Neural progenitor cell (in vitro differentiated cells): ENCODE measurements around the gene ZNF462. TPM values are rescaled to one million over a fixed set of nuclear protein-coding genes. Genes with fewer than 3 reads are reported as not detected.

Experiments
- DNase-seq: peaks from one replicate; pipeline ENCODE4 v3.0.0-alpha.2; 2016; ENCODE audit warnings: low spot score
- H2AFZ ChIP-seq: fragments of 200-600 bp; sonication (generic); replicated peaks from 2 replicates; pipeline ENCODE4 v1.6.1; 2016; ENCODE audit warnings: antibody characterized with exemption
- H3F3A ChIP-seq: fragments of 200-600 bp; sonication (generic); 2 replicates; pipeline ENCODE4 v1.6.1; 2016; ENCODE audit warnings: antibody characterized with exemption, low read depth
- H3K27ac ChIP-seq: fragments of 200-600 bp; sonication (generic); 2 replicates; pipeline ENCODE4 v1.5.1; 2016; ENCODE audit warnings: mild to moderate bottlenecking
- H3K27me3 ChIP-seq: fragments of 200-600 bp; sonication (generic); 2 replicates; pipeline ENCODE4 v1.6.1; 2016; ENCODE audit warnings: mild to moderate bottlenecking, moderate library complexity
- H3K36me3 ChIP-seq: fragments of 200-600 bp; sonication (generic); 2 replicates; pipeline ENCODE4 v1.5.1; 2016
- H3K4me1 ChIP-seq: fragments of 200-600 bp; sonication (generic); 2 replicates; pipeline ENCODE4 v1.6.1; 2016; ENCODE audit warnings: mixed run types
- H3K4me2 ChIP-seq: fragments of 200-600 bp; sonication (generic); 2 replicates; pipeline ENCODE4 v1.6.1; 2016
- H3K4me3 ChIP-seq: fragments of 200-600 bp; sonication (generic); 2 replicates; pipeline ENCODE4 v1.5.1; 2016
- H3K79me2 ChIP-seq: fragments of 200-600 bp; sonication (generic); 2 replicates; pipeline ENCODE4 v1.6.1; 2016; ENCODE audit warnings: low read depth
- H3K9ac ChIP-seq: fragments of 200-600 bp; sonication (generic); 2 replicates; pipeline ENCODE4 v1.6.1; 2016
- H3K9me3 ChIP-seq: fragments of 200-600 bp; sonication (generic); 2 replicates; pipeline ENCODE4 v1.5.1; 2016; ENCODE audit warnings: low read depth
- H4K20me1 ChIP-seq: fragments of 200-600 bp; sonication (generic); 2 replicates; pipeline ENCODE4 v1.6.1; 2016; ENCODE audit warnings: low read depth
- H3K27ac Mint-ChIP-seq: 3 replicates; pipeline ENCODE4 v1.8.0; 2021; ENCODE audit warnings: mixed read lengths
- H3K27me3 Mint-ChIP-seq: 2 replicates; pipeline ENCODE4 v1.8.0; 2022; ENCODE audit warnings: low read depth, mild to moderate bottlenecking, inconsistent platforms, moderate library complexity, mixed read lengths; ENCODE audit not compliant: insufficient read depth
- H3K36me3 Mint-ChIP-seq: 3 replicates; pipeline ENCODE4 v1.8.0; 2021; ENCODE audit warnings: mixed read lengths
- H3K4me1 Mint-ChIP-seq: 3 replicates; pipeline ENCODE4 v1.8.0; 2021; ENCODE audit warnings: mixed read lengths
- H3K4me3 Mint-ChIP-seq: 3 replicates; pipeline ENCODE4 v1.8.0; 2021; ENCODE audit warnings: mild to moderate bottlenecking, moderate library complexity, mixed read lengths
- H3K9me3 Mint-ChIP-seq: 3 replicates; pipeline ENCODE4 v1.8.0; 2020; ENCODE audit warnings: mixed read lengths
- CTCF ChIP-seq: fragments of 200-600 bp; sonication (generic); IDR thresholded peaks from 2 replicates; pipeline ENCODE4 v1.5.1; 2017; ENCODE audit warnings: antibody characterized with exemption, mild to moderate bottlenecking
- EZH2 ChIP-seq: fragments of 200-600 bp; sonication (generic); IDR thresholded peaks from 2 replicates; pipeline ENCODE4 v1.6.1; 2017; ENCODE audit warnings: antibody characterized with exemption, mild to moderate bottlenecking, moderate library complexity
- EZH2phosphoT487 ChIP-seq: fragments of 200-600 bp; sonication (generic); IDR thresholded peaks from 2 replicates; pipeline ENCODE4 v1.6.1; 2017; ENCODE audit warnings: antibody characterized with exemption
- total RNA-seq: library from RNA; depleted of rRNA; stranded (reverse); fragments of >200 nt; gene quantifications from 2 replicates; pipeline ENCODE4 v1.2.3, GENCODE V29; 2015; ENCODE audit warnings: low replicate concordance

The ZNF462 gene
- total RNA-seq, 1 donor from 2014 or later, result 81.8 TPM

- Histone ChIP-seq H3K4me1 (no peaks in the 10 kb centered on the region), H3K4me3 (no peak overlapping the region), H3K27ac (no peak overlapping the region), H3K27me3 (no peaks in the 10 kb centered on the region), H3K79me2 (peaks cover 46% of the 10 kb centered on the region), H3K4me2 (no peak overlapping the region), H2AFZ (no peak overlapping the region), H3K9ac (no peak overlapping the region), H4K20me1 (peaks cover 8% of the 10 kb centered on the region), H3F3A (no peaks in the 10 kb centered on the region), H3K9me3 (no peaks in the 10 kb centered on the region), H3K36me3 (peaks cover 11% of the 10 kb centered on the region)
- Mint-ChIP-seq H3K27me3 (peaks cover 2% of the 10 kb centered on the region), H3K27ac (no peak overlapping the region), H3K4me1 (peaks cover 18% of the 10 kb centered on the region), H3K36me3 (peaks cover 83% of the 10 kb centered on the region), H3K4me3 (no peak overlapping the region), H3K9me3 (peaks cover 2% of the 10 kb centered on the region)
- no peak for DNase-seq
- TF ChIP-seq EZH2, result no peak
- no peak for TF ChIP-seq EZH2phosphoT487
- TF ChIP-seq CTCF, result no peak
Observed at GRCh38 chr9:106956971-106957370, 94.0 kb downstream of the ZNF462 start.

GRCh38 chr9:106958955-106959657, 96.1 kb downstream of the ZNF462 start:
- H3K9me3 ChIP-seq, result no peaks in the 10 kb centered on the region
- no peak overlapping the region for H2AFZ ChIP-seq
- H3K36me3 Mint-ChIP-seq, result peaks cover 83% of the 10 kb centered on the region
- H3K9me3 Mint-ChIP-seq, result no peaks in the 10 kb centered on the region
- no peak for TF ChIP-seq EZH2
- TF ChIP-seq CTCF, result no peak
- TF ChIP-seq EZH2phosphoT487, result no peak
- H3K4me3 ChIP-seq, result no peak overlapping the region
- no peak overlapping the region for H3K4me2 ChIP-seq
- H3K4me3 Mint-ChIP-seq, result no peak overlapping the region
- H3F3A ChIP-seq, result no peaks in the 10 kb centered on the region
- no peak overlapping the region for H3K27ac ChIP-seq
- peaks cover 8% of the 10 kb centered on the region for H3K4me1 Mint-ChIP-seq
- peaks cover 2% of the 10 kb centered on the region for H3K27me3 Mint-ChIP-seq
- no peak overlapping the region for H3K27ac Mint-ChIP-seq
- peaks cover 11% of the 10 kb centered on the region for H3K36me3 ChIP-seq
- peaks cover 50% of the 10 kb centered on the region for H3K79me2 ChIP-seq
- no peak for DNase-seq
- no peaks in the 10 kb centered on the region for H3K27me3 ChIP-seq
- H3K9ac ChIP-seq, result no peak overlapping the region
- H4K20me1 ChIP-seq, result peaks cover 4% of the 10 kb centered on the region
- H3K4me1 ChIP-seq, result no peaks in the 10 kb centered on the region

GRCh38 chr9:106960258-106960657, 97.3 kb downstream of the ZNF462 start:
- peaks cover 82% of the 10 kb centered on the region for H3K36me3 Mint-ChIP-seq
- peak overlapping the region; percentile 51 for H3K27ac ChIP-seq
- no peak overlapping the region for H3K27ac Mint-ChIP-seq
- H3K4me2 ChIP-seq, result no peak overlapping the region
- no peaks in the 10 kb centered on the region for H3F3A ChIP-seq
- no peak overlapping the region for H3K9ac ChIP-seq
- H4K20me1 ChIP-seq, result no peaks in the 10 kb centered on the region
- no peaks in the 10 kb centered on the region for H3K4me1 ChIP-seq
- peaks cover 2% of the 10 kb centered on the region for H3K27me3 Mint-ChIP-seq
- peaks cover 56% of the 10 kb centered on the region for H3K79me2 ChIP-seq
- peaks cover 11% of the 10 kb centered on the region for H3K36me3 ChIP-seq
- no peak overlapping the region for H3K4me3 Mint-ChIP-seq
- H3K27me3 ChIP-seq, result no peaks in the 10 kb centered on the region
- H3K9me3 Mint-ChIP-seq, result no peaks in the 10 kb centered on the region
- H3K4me3 ChIP-seq, result no peak overlapping the region
- H2AFZ ChIP-seq, result no peak overlapping the region
- H3K9me3 ChIP-seq, result no peaks in the 10 kb centered on the region
- DNase-seq, result no peak
- TF ChIP-seq EZH2, result no peak
- no peak for TF ChIP-seq CTCF
- TF ChIP-seq EZH2phosphoT487, result no peak
- peaks cover 8% of the 10 kb centered on the region for H3K4me1 Mint-ChIP-seq
